ENCODE data around the gene MOB2. TPM values are rescaled to one million over a fixed set of nuclear protein-coding genes. Genes with fewer than 3 reads are reported as not detected.

Gene MOB2
- total and polyA plus RNA-seq, 9 of the 15 experiments (the other 6 are each of a cell fraction or from before 2014, with no cell fraction given): 0.17 to 36.8 (median 19.2) TPM

DNA sequence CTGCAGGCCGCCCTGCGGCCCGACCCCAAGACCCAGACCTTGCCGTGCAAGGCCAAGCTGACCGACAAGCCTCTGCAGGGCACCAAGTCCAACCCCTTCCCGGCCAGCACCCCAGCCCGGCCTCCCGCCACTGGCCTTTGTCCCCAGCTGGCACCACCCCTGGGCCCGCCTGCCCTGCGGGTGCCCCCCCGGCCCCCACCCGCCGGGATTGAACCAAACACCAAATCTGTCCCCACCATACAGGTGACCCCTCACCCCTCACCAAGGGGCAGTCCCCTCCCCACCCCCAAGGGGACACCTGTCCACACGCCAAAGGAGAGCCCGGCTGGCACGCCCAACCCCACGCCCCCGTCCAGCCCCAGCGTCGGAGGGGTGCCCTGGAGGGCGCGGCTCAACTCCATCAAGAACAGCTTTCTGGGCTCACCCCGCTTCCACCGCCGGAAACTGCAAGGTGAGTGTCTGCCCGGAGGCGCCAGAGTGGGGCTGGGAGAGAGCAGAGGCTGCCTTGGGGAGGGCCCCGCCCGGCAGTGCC lies 36.2 kb downstream of the MOB2 start:
- BruUV-seq (replicated peaks): no TSS peak
- Histone ChIP-seq H3K27me3 (ENCODE audit: control insufficient read depth in 2 of 2, insufficient read depth in 2 of 2, low read length in 2 of 2) (peaks cover 9 to 67% of the 10 kb centered on the region in 2 experiments; a peak in 3 of 5 replicates), H4K20me1 (replicated peaks; ENCODE audit: control insufficient read depth, insufficient read depth, low read length) (peaks cover 18% of the 10 kb centered on the region; the same call in 1 of the 2 replicates), H3K4me1 (replicated peaks in 1 of 2; ENCODE audit: control insufficient read depth in 2 of 2, insufficient read depth in 2 of 2, low read length in 2 of 2) (peaks cover 0 to 61% of the 10 kb centered on the region in 2 experiments; a peak in 2 of 5 replicates), H2AFZ (ENCODE audit: low read depth, low read length) (no peak overlapping the region), H3K4me3 (no peak overlapping the region), H3K27ac (ENCODE audit: extremely low read depth, low read depth, low read length) (no peak overlapping the region), H3K36me3 (ENCODE audit: control insufficient read depth, insufficient read depth, low read length) (no peaks in the 10 kb centered on the region), H3K9me1 (ENCODE audit: control insufficient read depth, insufficient read depth, low read length) (no peaks in the 10 kb centered on the region), H3K9ac (ENCODE audit: insufficient read depth in 1 of 2, low read depth in 2 of 2, low read length in 2 of 2) (no peak overlapping the region), H3K4me2 (ENCODE audit: insufficient read depth, low read length) (no peak overlapping the region), H3K9me3 (replicated peaks; ENCODE audit: control insufficient read depth, insufficient read depth, low read depth, low read length) (no peaks in the 10 kb centered on the region), H3K79me2 (ENCODE audit: control insufficient read depth, insufficient read depth, low read length) (no peaks in the 10 kb centered on the region)
- in situ Hi-C loops (cut with MboI) (no loop called here), intact Hi-C loops (cut with micrococcal nuclease) (loop anchor here (5.0 to 10.0 kb wide), 2 partner anchors 67 to 124 kb away; partner anchors contain the start of gene DUSP8)
- no peak for TF ChIP-seq ZNF143 (CRISPR knock-in tag; IDR thresholded peaks at IDR 0.05)
- no peak for TF ChIP-seq ZNF347 (CRISPR knock-in tag; IDR thresholded peaks at IDR 0.05; ENCODE audit: low read depth)
- TF ChIP-seq ZNF23 (CRISPR knock-in tag; IDR thresholded peaks at IDR 0.05): no peak
- TF ChIP-seq, protein P1, sequence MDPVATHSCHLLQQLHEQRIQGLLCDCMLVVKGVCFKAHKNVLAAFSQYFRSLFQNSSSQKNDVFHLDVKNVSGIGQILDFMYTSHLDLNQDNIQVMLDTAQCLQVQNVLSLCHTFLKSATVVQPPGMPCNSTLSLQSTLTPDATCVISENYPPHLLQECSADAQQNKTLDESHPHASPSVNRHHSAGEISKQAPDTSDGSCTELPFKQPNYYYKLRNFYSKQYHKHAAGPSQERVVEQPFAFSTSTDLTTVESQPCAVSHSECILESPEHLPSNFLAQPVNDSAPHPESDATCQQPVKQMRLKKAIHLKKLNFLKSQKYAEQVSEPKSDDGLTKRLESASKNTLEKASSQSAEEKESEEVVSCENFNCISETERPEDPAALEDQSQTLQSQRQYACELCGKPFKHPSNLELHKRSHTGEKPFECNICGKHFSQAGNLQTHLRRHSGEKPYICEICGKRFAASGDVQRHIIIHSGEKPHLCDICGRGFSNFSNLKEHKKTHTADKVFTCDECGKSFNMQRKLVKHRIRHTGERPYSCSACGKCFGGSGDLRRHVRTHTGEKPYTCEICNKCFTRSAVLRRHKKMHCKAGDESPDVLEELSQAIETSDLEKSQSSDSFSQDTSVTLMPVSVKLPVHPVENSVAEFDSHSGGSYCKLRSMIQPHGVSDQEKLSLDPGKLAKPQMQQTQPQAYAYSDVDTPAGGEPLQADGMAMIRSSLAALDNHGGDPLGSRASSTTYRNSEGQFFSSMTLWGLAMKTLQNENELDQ (CRISPR knock-in tag; IDR thresholded peaks at IDR 0.05; ENCODE audit: borderline replicate concordance): no peak
- no peak for TF ChIP-seq EHMT2 (IDR thresholded peaks at IDR 0.05)
- DNase-seq (ENCODE audit: extremely low read depth in 1 of 4, low spot score in 3 of 4) (no peak), FAIRE-seq (no peak), ATAC-seq (no peak)
- ChIA-PET POLR2A (no interaction called here), CTCF (ENCODE audit: low intra/inter-chr PET ratio) (no interaction called here)
- WGBS (ENCODE audit: insufficient coverage, low coverage, missing lambda C conversion rate): 30% methylated on average over 13 of the region's 29 CpGs
